Memory B cell (primary cell): Measurements from ENCODE around the gene NOS3.

Experiments
- ATAC-seq: fragments of 150-1000 bp; cut with Tn5 transposase; 2 replicates; pipeline ENCODE4 v1.10.0; 2021; ENCODE audit warnings: low read depth, mild to moderate bottlenecking, moderate library complexity
- DNase-seq, 2 donors: peaks; one replicate each; pipeline ENCODE4 v3.0.0; 2022; ENCODE audit warnings: low spot score in 2 of 2
- H3K27ac Mint-ChIP-seq: one replicate; pipeline ENCODE4 v1.8.0; 2022; ENCODE audit warnings: mild to moderate bottlenecking, moderate library complexity, mixed read lengths
- H3K27me3 Mint-ChIP-seq: one replicate; pipeline ENCODE4 v1.8.0; 2022; ENCODE audit warnings: mixed read lengths
- H3K36me3 Mint-ChIP-seq: one replicate; pipeline ENCODE4 v1.8.0; 2022; ENCODE audit warnings: mild to moderate bottlenecking, mixed read lengths
- H3K4me1 Mint-ChIP-seq: one replicate; pipeline ENCODE4 v1.8.0; 2022; ENCODE audit warnings: mixed read lengths
- H3K4me3 Mint-ChIP-seq: one replicate; pipeline ENCODE4 v1.8.0; 2022; ENCODE audit warnings: mild to moderate bottlenecking, moderate library complexity, mixed read lengths
- H3K9me3 Mint-ChIP-seq: one replicate; pipeline ENCODE4 v1.8.0; 2022; ENCODE audit warnings: mixed read lengths

The NOS3 gene

GRCh38 chr7:150967349-150967748 lies 23.5 kb upstream of the NOS3 start:
- DNase-seq (no peak), ATAC-seq (no peak)

GRCh38 chr7:150968056-150968733 lies 22.6 kb upstream of the NOS3 start:
- no peaks in the 10 kb centered on the region for H3K9me3 Mint-ChIP-seq

More at GRCh38 chr7:150967349-150967748, 23.5 kb upstream of the NOS3 start:
- H3K27me3 Mint-ChIP-seq: peaks cover 7% of the 10 kb centered on the region
- no peak overlapping the region for H3K27ac Mint-ChIP-seq
- no peaks in the 10 kb centered on the region for H3K9me3 Mint-ChIP-seq
- no peak overlapping the region for H3K4me3 Mint-ChIP-seq
- peaks cover 2% of the 10 kb centered on the region for H3K36me3 Mint-ChIP-seq
- peaks cover 21% of the 10 kb centered on the region for H3K4me1 Mint-ChIP-seq

GRCh38 chr7:150968734-150969372 lies 22.0 kb upstream of the NOS3 start:
- ATAC-seq (no peak), DNase-seq (no peak)
- Mint-ChIP-seq H3K4me1 (peaks cover 27% of the 10 kb centered on the region), H3K36me3 (no peaks in the 10 kb centered on the region), H3K27me3 (peaks cover 3% of the 10 kb centered on the region), H3K4me3 (no peak overlapping the region), H3K9me3 (no peaks in the 10 kb centered on the region), H3K27ac (no peak overlapping the region)

More at GRCh38 chr7:150968056-150968733, 22.6 kb upstream of the NOS3 start:
- no peaks in the 10 kb centered on the region for H3K36me3 Mint-ChIP-seq
- ATAC-seq: no peak
- no peak for DNase-seq
- H3K4me3 Mint-ChIP-seq: no peak overlapping the region
- peaks cover 3% of the 10 kb centered on the region for H3K27me3 Mint-ChIP-seq
- H3K27ac Mint-ChIP-seq: no peak overlapping the region
- peaks cover 23% of the 10 kb centered on the region for H3K4me1 Mint-ChIP-seq

GRCh38 chr7:150969475-150969874 lies 21.3 kb upstream of the NOS3 start:
- no peak overlapping the region for H3K27ac Mint-ChIP-seq
- no peaks in the 10 kb centered on the region for H3K36me3 Mint-ChIP-seq
- no peaks in the 10 kb centered on the region for H3K9me3 Mint-ChIP-seq
- ATAC-seq (no peak), DNase-seq (no peak)
- H3K4me3 Mint-ChIP-seq: no peak overlapping the region
- H3K4me1 Mint-ChIP-seq: peaks cover 32% of the 10 kb centered on the region
- H3K27me3 Mint-ChIP-seq: peaks cover 3% of the 10 kb centered on the region

- Mint-ChIP-seq H3K9me3 (no peaks in the 10 kb centered on the region), H3K4me3 (no peak overlapping the region), H3K27ac (no peak overlapping the region), H3K36me3 (no peaks in the 10 kb centered on the region), H3K4me1 (peaks cover 32% of the 10 kb centered on the region), H3K27me3 (peaks cover 1% of the 10 kb centered on the region)
- DNase-seq (no peak), ATAC-seq (no peak)
Measured at GRCh38 chr7:150970424-150970823, 20.4 kb upstream of the NOS3 start.

- H3K4me3 Mint-ChIP-seq: no peak overlapping the region
- no peak overlapping the region for H3K27ac Mint-ChIP-seq
- H3K4me1 Mint-ChIP-seq: peaks cover 34% of the 10 kb centered on the region
- peaks cover 1% of the 10 kb centered on the region for H3K36me3 Mint-ChIP-seq
- H3K27me3 Mint-ChIP-seq: peaks cover 2% of the 10 kb centered on the region
- H3K9me3 Mint-ChIP-seq: no peaks in the 10 kb centered on the region
- DNase-seq (no peak), ATAC-seq (no peak)
Measured at GRCh38 chr7:150971242-150972022, 19.4 kb upstream of the NOS3 start.

GRCh38 chr7:150972023-150972468 lies 18.8 kb upstream of the NOS3 start:
- Mint-ChIP-seq H3K4me1 (peaks cover 38% of the 10 kb centered on the region), H3K36me3 (peaks cover 4% of the 10 kb centered on the region), H3K4me3 (no peak overlapping the region), H3K27me3 (peaks cover 5% of the 10 kb centered on the region), H3K9me3 (no peaks in the 10 kb centered on the region), H3K27ac (no peak overlapping the region)
- ATAC-seq (no peak), DNase-seq (no peak)

GRCh38 chr7:150972741-150973140 lies 18.1 kb upstream of the NOS3 start:
- DNase-seq (no peak), ATAC-seq (no peak)
- Mint-ChIP-seq H3K27ac (no peak overlapping the region), H3K4me1 (peaks cover 42% of the 10 kb centered on the region), H3K27me3 (peaks cover 7% of the 10 kb centered on the region), H3K4me3 (no peak overlapping the region), H3K9me3 (no peaks in the 10 kb centered on the region), H3K36me3 (peaks cover 4% of the 10 kb centered on the region)

- H3K4me1 Mint-ChIP-seq: peaks cover 46% of the 10 kb centered on the region
- peak overlapping the region; percentile 89 for H3K4me3 Mint-ChIP-seq
- peaks cover 8% of the 10 kb centered on the region for H3K27me3 Mint-ChIP-seq
- H3K36me3 Mint-ChIP-seq: peaks cover 4% of the 10 kb centered on the region
- H3K9me3 Mint-ChIP-seq: no peaks in the 10 kb centered on the region
- peak overlapping the region; percentile 94 for H3K27ac Mint-ChIP-seq
- DNase-seq (peak in 1 of 2 donors; percentile 41), ATAC-seq (peak; percentile 53)
Measured at GRCh38 chr7:150973571-150974451, 17.0 kb upstream of the NOS3 start.

- Mint-ChIP-seq H3K36me3 (peaks cover 4% of the 10 kb centered on the region), H3K4me3 (peak overlapping the region; percentile 89), H3K27me3 (peaks cover 9% of the 10 kb centered on the region), H3K27ac (peak overlapping the region; percentile 94), H3K4me1 (peaks cover 47% of the 10 kb centered on the region), H3K9me3 (no peaks in the 10 kb centered on the region)
- ATAC-seq (peak; percentile 71), DNase-seq (peak; percentile 69 to 74)
Measured at GRCh38 chr7:150974468-150975391, 16.1 kb upstream of the NOS3 start.

GRCh38 chr7:150975536-150976319 lies 15.1 kb upstream of the NOS3 start:
- Mint-ChIP-seq H3K4me3 (peak overlapping the region; percentile 89), H3K27ac (peak overlapping the region; percentile 53)

More at GRCh38 chr7:150975536-150976319, 15.1 kb upstream of the NOS3 start:
- DNase-seq (no peak), ATAC-seq (no peak)
- H3K4me1 Mint-ChIP-seq: peaks cover 46% of the 10 kb centered on the region
- H3K27me3 Mint-ChIP-seq: peaks cover 12% of the 10 kb centered on the region
- no peaks in the 10 kb centered on the region for H3K9me3 Mint-ChIP-seq
- peaks cover 4% of the 10 kb centered on the region for H3K36me3 Mint-ChIP-seq
